HG02885 (cell line): Measurements from ENCODE around the gene WBP11.

ENCODE experiments used
- ATAC-seq: cut with Tn5 transposase; IDR thresholded peaks from one replicate; pipeline ENCODE4 v1.9.1; 2021; ENCODE audit warnings: mild to moderate bottlenecking; ENCODE audit not compliant: unreplicated experiment, poor library complexity

WBP11 gene

DNA sequence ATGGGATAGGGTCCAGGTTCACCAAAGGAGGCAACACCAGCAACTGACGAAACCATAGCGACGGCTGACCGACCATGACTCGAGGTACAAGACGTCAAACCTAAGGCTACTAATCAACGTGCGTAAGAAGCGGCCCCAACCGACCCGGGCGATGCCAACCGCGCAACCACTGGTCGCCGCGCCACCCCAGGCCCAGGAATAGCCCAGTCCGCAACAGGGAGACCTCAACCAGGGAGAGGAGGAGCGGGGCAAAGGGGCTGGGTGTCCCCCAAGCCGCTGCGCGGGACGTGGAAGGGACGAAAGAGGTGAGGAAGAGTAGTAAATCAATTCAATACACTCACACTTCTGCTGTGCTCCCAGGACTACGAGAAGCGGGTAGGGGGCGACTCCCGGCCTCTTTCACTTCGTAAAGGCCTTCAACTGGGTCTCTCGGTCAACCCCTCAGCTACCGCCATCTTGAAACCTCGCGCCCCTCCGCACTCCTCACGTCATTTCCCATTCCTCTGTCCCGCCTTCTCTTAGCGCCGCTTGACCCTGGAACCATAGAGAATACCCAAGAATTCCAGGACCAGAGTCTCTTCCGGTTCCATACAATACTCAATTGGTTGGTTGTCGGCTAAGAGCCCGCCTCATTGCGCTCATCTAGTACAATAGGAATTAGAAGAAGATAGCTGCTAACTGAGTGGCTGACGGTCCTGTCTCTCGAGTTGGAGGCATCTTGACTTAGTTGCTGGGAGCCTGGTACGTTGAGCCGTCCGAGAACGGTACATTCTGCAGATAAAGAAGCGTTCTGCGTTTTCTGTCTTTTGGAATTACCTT, at the start of gene WBP11, which contains the start of gene C12orf60:
Gene WBP11, minus strand, starts transcription at position 468 of the 819 bp plus-strand sequence. CDS start 2,095 bp downstream, outside the sequence.
Gene C12orf60, plus strand, starts transcription at position 660 of the 819 bp plus-strand sequence. CDS start 19,266 bp downstream, outside the sequence.
- ATAC-seq: peak; percentile 99

GRCh38 chr12:14852880-14853279, 49.6 kb upstream of the WBP11 start:
- ATAC-seq: no peak

DNA sequence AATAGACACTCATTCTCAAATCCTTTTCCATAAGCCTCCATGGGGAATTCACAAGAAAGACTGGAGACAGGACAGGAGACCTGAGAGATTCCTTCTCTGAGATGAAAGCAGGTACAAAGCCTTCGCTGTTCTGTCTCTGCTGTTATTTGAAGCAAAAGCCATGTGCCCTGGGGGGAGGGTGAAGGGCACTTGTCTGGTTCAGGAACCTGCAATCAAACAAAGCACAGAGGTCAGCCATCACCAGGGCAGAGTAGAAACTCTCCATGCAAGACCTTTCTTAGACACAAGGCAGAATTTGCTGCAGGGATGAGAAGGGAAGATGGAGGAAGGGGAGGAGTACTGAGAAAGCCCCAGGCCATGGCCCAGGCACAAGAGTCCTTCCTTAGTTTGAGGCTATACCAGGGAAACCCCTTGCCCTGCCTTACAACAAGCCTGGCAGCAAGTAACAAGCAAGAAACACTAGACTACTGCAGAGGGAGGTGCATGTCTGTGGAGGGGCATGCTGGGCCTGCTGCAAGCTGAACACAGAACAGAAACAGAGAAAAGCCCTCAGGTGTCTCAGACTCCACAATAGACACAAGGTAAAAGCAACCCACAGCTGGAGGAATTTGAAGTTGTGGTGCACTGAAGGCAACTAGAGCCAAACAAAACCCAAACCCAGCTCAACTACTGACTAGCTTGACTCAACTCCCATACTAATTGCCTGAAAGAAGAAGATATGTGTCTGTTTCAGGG, 47.8 kb upstream of the WBP11 start:
- ATAC-seq: peak; percentile 88

DNA sequence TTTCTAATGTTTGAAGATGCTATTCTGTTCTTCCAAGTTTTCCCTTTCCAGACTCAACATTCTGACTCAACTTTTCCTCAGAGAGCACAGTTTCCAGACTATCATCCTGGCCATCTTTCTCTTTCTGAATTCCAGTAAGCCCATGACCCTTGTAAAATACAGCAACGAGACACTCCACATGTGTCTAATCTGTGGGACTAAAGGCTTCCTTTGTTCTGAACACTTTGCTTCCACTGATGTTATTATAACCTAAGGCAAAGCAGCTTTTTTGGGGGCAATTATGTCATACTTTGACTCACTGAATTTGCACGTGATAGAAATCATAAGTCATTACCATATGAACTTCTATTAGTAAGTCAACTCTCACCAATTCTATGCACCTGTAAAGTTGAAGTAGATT, 46.4 kb upstream of the WBP11 start:
- no peak for ATAC-seq

GRCh38 chr12:14846876-14847580, 43.8 kb upstream of the WBP11 start:
- no peak for ATAC-seq

DNA sequence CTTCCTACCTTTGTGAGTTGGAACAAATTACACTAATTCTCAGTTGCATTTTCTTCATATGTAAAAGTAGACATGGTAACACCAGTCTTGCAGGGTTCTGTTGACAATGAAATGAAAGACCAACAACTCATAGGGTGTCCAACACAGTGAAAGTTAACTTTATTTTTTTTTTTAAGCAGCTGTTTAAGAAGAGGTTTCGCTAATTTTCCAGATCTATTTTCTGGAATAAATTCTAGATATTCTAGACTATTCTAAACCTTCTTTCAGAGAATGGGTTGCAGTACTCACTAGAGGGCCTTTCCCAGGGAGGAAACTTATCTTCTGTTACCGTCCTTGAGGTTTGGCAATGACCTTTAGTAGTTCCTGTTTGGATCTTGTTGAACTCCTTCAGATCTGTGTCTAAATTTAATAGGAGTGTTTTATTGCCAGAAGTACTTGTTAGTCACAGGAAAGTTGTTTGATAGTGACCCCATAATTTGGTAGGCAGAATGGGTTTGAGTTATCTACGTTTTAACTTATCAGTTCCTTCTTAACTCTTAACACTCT, 42.8 kb upstream of the WBP11 start:
- ATAC-seq: no peak

DNA sequence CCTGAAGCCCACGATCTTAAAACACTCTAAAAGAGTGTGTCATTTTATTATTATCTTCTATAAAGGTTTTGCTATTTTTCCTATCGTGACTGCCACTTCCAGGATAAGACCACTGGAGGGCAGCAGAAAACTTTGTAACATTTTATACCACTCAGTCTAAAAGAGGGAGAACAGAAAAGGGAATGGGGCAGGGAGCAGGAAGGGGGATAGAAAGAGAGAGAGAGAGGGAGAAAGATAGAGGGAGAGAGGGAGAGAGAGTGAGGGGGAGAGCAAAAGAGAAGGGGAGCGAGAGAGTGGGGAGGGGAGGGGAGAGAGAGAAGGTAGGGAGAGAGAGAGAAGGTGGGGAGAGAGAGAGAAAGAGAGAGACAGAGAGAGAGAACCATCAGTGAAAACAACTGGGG, 42.1 kb upstream of the WBP11 start:
- ATAC-seq: peak; percentile 68

GRCh38 chr12:14844401-14844800, 41.1 kb upstream of the WBP11 start:
- no peak for ATAC-seq

- no peak for ATAC-seq
Measured at GRCh38 chr12:14843425-14843887, 40.2 kb upstream of the WBP11 start, which contains the start of gene ART4. Gene ART4 (minus strand): TSS chr12:14843526. CDS start chr12:14843113, 413 bp downstream.

DNA sequence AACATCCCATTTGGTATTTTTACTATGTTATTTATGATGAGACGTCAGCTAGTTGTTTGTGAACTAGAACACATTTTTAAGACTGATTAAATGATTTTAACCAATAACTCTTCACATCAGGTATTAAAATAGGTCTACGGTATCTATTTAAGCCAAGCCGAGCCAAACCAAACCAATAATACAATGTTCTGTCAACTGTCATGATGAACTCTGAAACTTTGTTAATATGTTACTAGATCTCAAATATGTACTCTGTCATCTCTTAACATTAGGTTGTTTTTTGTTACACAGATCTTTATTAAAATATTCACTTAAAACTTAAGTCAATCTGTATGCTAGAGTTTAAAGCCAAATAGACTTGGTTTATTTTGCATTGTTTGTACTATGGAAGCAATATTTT, 39.0 kb upstream of the WBP11 start:
- no peak for ATAC-seq

DNA sequence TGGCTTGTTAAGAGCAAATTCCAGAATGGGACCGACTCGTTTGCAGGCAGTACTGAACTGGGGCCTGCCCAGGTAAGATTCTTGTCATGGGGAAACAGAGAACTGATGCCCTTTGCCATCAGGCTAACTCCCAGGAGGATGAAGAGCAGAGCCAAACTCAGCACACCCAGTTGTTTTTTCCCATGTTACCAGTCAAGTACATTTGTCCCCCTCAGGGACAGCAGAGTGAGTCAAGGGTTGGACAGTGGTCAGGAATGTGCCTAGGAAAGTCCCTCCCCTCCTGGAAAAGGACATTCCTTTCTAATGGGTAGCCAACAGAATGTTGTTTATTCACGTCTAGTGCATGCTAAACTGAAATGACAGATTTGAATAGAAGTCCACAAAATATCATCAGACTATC, 38.5 kb upstream of the WBP11 start:
- no peak for ATAC-seq

GRCh38 chr12:14840616-14841015, 37.3 kb upstream of the WBP11 start:
- ATAC-seq: no peak

DNA sequence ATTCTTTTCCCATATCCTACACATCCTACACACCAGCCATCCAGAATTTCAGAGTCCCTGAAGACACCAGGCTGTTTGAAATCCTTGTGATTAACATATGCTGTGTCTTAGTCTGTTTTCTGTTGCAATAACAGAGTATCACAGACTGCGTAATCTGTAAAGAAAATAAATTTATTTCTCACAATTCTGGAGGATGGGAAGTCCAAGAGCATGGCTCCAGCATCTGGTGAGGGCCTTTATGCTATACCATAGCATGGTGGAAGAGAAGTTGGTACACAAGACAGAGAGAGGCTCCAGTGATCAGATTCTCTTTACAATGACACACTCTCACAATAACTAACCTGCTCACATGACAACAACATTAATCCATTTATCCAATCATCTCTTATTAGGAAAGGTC, 36.0 kb upstream of the WBP11 start:
- no peak for ATAC-seq

DNA sequence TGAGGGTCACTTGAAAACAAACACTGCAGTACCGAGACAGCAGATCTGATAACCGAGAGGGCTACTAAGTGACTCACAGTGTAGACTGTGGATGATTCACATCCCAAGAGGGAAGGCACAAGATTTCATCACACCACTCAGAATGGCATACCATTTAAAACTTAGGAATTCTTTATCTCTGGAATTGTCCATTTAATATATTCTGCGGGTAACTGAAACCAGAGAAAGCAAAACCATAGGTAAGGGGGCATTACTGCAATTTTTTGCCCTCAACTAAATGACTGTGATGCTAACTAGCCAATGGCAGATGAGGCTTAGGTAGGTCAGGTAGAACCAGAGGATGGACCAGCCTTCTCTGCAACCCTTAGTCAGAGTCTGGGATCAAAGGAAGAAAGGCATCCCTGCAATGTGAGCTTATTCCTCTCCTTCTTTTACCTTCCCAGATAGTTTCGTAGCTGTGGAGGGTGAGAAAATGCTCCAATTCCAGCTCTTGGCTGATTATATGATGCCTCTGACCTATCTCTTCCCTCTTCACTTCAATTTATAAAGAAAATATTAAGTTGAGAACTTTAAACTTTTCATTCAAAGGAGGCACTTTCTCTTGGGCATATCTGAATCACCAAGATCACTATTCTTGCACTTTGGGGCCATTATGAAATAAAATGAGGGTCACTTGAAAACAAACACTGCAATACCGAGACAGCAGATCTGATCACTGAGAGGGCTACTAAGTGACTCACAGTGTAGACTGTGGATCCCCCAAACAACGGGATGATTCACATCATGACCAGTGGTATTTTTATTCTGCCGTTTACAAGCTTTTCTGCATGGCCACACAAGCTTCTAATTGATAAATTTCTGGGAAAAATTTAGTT, 33.3 kb upstream of the WBP11 start:
- ATAC-seq: no peak

DNA sequence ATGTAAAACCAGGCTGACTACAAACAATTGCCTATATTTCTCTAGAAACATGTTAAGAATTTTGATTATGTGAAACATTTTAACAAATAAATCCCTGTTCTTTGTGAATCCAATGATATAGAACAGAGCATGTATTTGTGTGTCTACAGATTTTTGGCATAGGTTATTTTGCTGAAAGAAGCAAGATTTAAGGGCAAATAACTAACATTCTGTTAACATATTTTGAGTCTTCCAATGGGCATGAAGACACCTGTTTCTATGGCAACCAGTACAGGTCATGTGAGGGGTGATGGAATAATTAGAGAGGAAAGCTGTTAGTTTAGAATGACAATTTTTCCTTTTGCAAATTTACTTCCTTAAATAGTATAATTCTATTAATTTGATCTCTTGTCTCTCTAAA, 31.2 kb upstream of the WBP11 start:
- ATAC-seq: no peak

GRCh38 chr12:14833952-14834351, 30.7 kb upstream of the WBP11 start:
- no peak for ATAC-seq

- no peak for ATAC-seq
Measured at GRCh38 chr12:14833336-14833735, 30.1 kb upstream of the WBP11 start.

DNA sequence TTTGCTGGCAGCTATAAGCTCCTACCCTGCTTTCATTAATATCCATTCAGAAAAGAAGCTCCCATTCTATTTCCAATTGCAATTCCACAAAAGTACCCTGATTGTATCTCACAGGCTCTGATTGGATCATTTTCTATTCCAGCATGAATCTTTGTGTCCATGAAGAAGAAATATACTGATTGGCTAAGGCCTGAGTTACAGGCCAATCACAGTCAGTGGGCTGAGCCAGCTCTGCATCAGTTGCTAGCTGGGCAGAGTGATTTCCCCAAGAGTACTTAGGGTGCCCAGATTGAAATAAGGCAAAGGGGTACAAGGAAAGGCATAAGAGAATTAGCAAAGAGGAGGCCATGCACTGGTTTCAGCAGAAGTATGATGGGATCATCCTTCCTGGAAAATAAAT, 25.6 kb upstream of the WBP11 start:
- peak; percentile 91 for ATAC-seq

DNA sequence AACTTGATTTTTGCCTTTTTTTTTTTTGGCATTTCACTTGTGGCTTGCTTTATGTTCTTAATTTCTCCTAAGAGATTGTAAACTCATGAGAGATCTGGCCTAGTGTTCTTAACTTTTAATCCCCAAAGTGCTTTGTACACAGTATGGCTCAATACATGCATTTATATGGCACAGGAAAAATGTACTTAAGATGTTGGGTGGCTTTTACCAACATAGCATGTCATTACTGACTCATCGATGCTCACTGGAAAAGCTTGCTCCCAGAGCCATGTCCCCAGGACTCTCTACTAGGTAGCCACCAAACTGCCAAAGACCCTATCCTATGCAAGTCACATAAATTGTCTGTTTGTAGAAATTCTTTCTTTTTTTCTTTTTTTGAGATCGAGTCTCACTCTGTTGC, 23.8 kb upstream of the WBP11 start:
- no peak for ATAC-seq
